Bronchial epithelial cell (primary cell): ENCODE results near the gene CA10. TPM values are rescaled to one million over a fixed set of nuclear protein-coding genes. Genes with fewer than 3 reads are reported as not detected.

ENCODE experiments used
- DNase-seq: peaks from one replicate; pipeline ENCODE4 v3.0.0-alpha.2; 2010; ENCODE audit warnings: low read depth
- FAIRE-seq: peaks from 2 replicates; lab custom pipeline; 2011; peaks lifted over from hg19 to GRCh38; lab: Jason Lieb, UNC
- H3K27me3 ChIP-seq: 2 replicates; pipeline ENCODE4 v1.5.1; 2011; ENCODE audit warnings: low read length; ENCODE audit not compliant: control insufficient read depth, insufficient read depth
- H3K36me3 ChIP-seq: 2 replicates; pipeline ENCODE4 v1.5.1; 2011; ENCODE audit warnings: low read length; ENCODE audit not compliant: control insufficient read depth, insufficient read depth
- H3K4me3 ChIP-seq: 2 replicates; pipeline ENCODE4 v1.5.1; 2011; ENCODE audit warnings: mild to moderate bottlenecking, low read depth, low read length, control low read depth
- total RNA-seq: library from RNA; depleted of rRNA; stranded (reverse); fragments of >200 nt; gene quantifications from 2 replicates; pipeline ENCODE4 v1.2.1, GENCODE V29; 2014
- TF ChIP-seq, protein P1 (sequence below): IDR thresholded peaks from 2 replicates; pipeline ENCODE4 v1.5.1; 2011; ENCODE audit warnings: mild to moderate bottlenecking, moderate library complexity, low read length, control low read depth, inconsistent platforms; ENCODE audit not compliant: insufficient read depth, severe bottlenecking

Gene CA10
- total RNA-seq, 1 donor from 2014 or later, result not detected

DNA sequence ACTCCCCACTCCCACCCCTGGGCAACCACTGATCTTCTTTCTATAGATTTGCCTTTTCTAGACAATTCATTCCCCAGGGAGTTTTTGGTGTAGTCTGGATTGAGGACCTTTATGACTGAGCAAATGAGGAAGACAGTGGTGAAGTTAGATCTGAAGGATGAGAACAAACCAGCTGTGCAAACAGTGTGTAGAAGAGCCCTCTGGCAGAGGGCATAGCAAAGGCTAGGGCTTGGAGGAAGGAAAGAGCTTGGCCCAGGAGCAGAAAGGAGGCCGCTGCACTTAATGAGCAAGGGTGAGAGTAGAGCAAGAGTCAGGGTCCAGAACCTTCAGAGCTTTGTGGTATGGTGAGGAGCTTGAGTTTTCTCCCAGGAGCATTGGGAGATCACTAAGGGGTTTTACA, 352.7 kb downstream of the CA10 start:
- no peak overlapping the region for H3K4me3 ChIP-seq
- H3K36me3 ChIP-seq, result no peaks in the 10 kb centered on the region
- FAIRE-seq (no peak), DNase-seq (no peak)
- H3K27me3 ChIP-seq, result no peaks in the 10 kb centered on the region
- TF ChIP-seq, protein P1, sequence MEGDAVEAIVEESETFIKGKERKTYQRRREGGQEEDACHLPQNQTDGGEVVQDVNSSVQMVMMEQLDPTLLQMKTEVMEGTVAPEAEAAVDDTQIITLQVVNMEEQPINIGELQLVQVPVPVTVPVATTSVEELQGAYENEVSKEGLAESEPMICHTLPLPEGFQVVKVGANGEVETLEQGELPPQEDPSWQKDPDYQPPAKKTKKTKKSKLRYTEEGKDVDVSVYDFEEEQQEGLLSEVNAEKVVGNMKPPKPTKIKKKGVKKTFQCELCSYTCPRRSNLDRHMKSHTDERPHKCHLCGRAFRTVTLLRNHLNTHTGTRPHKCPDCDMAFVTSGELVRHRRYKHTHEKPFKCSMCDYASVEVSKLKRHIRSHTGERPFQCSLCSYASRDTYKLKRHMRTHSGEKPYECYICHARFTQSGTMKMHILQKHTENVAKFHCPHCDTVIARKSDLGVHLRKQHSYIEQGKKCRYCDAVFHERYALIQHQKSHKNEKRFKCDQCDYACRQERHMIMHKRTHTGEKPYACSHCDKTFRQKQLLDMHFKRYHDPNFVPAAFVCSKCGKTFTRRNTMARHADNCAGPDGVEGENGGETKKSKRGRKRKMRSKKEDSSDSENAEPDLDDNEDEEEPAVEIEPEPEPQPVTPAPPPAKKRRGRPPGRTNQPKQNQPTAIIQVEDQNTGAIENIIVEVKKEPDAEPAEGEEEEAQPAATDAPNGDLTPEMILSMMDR, result no peak

DNA sequence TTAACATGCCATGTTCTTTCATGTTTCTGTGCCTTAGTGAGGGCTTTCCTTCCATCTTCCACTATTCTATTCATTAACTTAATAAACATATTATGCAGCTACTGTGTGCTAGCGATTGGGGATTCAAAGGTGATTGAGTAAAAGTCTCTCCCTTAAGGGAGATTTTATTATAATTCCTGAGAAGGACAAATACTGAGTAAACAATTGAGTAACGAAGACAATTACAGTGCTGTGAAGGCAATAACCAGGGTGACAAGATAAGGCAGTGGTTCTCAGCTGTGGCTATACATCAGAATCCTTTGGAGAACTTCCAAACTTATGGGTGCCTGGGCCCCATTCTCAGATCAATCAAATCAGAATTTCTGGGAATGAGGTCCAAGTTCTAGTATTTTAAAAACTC, 353.3 kb downstream of the CA10 start:
- TF ChIP-seq, protein P1, result no peak
- FAIRE-seq, result no peak

DNA sequence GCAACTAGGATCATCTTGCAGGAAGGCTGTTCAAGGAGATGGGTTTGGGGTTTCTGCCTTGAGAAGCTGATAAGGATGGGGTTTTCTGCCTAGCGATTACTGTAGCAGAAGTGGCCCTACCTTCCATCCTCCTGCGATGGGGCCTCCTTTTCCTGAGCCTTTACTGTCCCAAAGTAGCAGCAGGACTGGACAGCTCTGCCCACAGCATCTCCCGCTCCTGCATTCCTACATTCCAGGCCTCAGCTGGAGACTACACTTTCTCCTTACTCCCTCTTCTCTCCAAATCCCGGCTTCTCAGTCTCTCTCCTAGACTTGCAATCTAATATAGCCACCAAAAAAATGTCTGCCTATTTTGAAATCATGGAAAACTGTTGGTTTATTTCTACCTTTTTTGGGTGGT, 355.4 kb downstream of the CA10 start:
- no peak overlapping the region for H3K4me3 ChIP-seq
- TF ChIP-seq, protein P1, result no peak
- DNase-seq (no peak), FAIRE-seq (no peak)
- H3K27me3 ChIP-seq, result no peaks in the 10 kb centered on the region
- no peaks in the 10 kb centered on the region for H3K36me3 ChIP-seq

More for the DNA sequence above, 353.3 kb downstream of the CA10 start:
- H3K36me3 ChIP-seq, result no peaks in the 10 kb centered on the region
- H3K27me3 ChIP-seq, result no peaks in the 10 kb centered on the region
- H3K4me3 ChIP-seq, result no peak overlapping the region
- DNase-seq, result no peak

DNA sequence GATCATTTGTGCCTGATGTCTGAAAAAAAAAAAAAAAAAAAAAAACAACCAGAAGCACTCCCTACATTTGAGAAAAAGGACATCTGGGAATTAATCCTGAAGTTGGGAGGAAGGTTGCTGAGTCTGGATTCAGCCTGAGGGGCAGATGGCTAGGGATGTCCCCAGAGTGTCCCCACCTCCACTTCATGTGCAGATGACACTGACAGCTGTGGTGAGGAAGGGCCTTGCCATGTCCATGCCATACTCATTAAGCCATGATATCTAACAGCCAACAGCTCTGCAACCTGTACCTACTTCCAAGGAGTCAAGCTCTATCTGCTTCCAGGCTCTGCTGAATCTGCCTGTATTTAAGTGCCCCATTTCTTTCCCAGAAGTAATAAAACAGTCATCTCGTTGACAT, 356.0 kb downstream of the CA10 start:
- no peak for DNase-seq
- H3K4me3 ChIP-seq, result no peak overlapping the region
- H3K27me3 ChIP-seq, result no peaks in the 10 kb centered on the region
- no peaks in the 10 kb centered on the region for H3K36me3 ChIP-seq
- TF ChIP-seq, protein P1, result no peak
- FAIRE-seq, result no peak

DNA sequence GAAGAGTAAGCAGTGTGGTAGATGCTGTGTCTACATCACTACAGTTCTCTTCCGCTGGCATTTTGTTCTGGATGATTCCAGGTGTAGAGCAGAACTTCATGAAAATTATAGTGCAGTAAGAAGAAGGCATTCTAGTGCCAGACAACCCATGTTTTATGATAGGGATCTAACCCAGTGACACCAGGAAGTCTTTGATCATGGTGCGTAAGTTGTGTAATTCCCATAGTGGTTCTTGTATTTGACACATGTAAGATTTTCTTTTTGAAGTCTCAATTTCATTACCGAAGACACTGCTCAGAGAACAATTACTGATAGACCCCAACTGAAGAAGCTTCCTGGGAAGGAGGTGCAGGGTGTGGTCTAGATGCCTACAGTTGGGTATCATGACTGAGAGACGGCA, 356.9 kb downstream of the CA10 start:
- TF ChIP-seq, protein P1, result no peak
- FAIRE-seq (no peak), DNase-seq (no peak)
- H3K4me3 ChIP-seq, result no peak overlapping the region
- H3K36me3 ChIP-seq, result no peaks in the 10 kb centered on the region
- no peaks in the 10 kb centered on the region for H3K27me3 ChIP-seq

DNA sequence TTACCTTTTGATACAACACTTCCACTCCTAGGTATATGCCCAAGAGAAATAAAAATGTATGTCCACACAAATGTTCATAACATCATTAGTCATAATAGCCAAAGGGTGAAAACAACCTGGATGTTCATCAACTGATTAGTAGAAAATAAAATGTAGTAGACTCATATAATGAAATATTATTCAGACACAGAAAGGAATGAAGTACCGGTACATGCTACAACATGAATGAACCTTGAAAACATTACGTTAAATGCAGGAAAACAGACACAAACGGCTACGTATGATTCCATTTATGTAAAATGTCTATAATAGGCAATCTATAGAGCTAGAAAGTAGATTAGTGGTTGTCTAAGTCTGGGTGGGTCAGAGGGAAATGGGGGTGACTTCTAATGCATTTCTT, 358.5 kb downstream of the CA10 start:
- DNase-seq (peak; percentile 21), FAIRE-seq (no peak)
- H3K27me3 ChIP-seq, result no peaks in the 10 kb centered on the region
- no peak overlapping the region for H3K4me3 ChIP-seq
- H3K36me3 ChIP-seq, result no peaks in the 10 kb centered on the region
- TF ChIP-seq, protein P1, result no peak
